Measurements from ENCODE around the gene NAPSA. TPM values are rescaled to one million over a fixed set of nuclear protein-coding genes. Genes with fewer than 3 reads are reported as not detected.

Gene NAPSA
- polyA plus RNA-seq, 3 donors from 2014 or later = 0.50 to 2.2 TPM; not detected in 1

DNA sequence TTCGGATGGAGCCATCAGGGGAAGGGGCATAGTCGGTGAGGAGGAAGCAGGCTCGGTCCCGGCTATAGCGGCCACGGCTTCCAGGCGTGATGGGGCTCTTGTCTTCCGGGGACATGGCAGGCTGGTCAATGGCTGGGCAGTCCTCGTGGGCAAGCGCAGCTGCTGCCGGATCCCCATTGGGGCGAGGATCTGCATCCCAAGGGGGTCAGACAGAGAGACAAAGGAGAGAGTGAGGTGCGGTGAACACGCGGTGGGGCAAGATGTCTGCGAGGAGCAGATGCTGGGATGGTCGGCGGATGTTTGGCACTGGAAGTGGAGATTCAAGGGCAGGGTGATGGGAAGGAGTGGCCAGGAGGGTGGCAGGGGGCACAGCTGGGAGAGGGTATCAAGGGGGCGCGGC, 44.8 kb downstream of the NAPSA start:
- no peaks in the 10 kb centered on the region for H3K4me1 Mint-ChIP-seq
- H3K27ac Mint-ChIP-seq = no peak overlapping the region
- H3K4me3 Mint-ChIP-seq = no peak overlapping the region
- H3K36me3 Mint-ChIP-seq = peaks cover 0 to 3% (median 0%) of the 10 kb centered on the region in 3 donors
- no peak for DNase-seq
- H3K9me3 Mint-ChIP-seq = peaks cover 0 to 9% (median 0%) of the 10 kb centered on the region in 6 donors
- H3K27me3 Mint-ChIP-seq (ENCODE audit: low read depth in 3 of 3) = peaks cover 9 to 24% (median 19%) of the 10 kb centered on the region in 3 donors

DNA sequence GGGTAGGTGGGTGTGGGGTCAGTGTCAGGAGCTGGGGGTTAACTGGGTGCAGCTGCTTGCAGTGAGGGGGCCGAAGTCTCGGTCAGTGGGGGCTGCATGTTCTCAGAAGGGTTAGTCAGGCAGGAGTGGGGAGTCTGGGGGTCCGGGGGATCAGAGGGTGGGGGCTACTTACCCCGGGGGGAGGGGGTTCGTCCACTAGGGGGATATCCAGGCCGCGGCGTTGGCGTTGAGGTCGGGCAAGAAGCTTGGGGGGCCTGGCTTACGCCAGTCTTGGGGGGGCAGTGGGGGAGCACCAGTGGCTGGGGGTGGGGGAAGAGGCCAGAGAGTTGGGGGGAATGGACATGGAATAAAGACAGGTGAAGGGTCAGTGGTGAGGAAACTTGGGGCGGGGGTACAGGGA, 45.4 kb downstream of the NAPSA start:
- no peak for DNase-seq
- Mint-ChIP-seq H3K4me3 (no peak overlapping the region), H3K27ac (no peak overlapping the region), H3K27me3 (ENCODE audit: low read depth in 3 of 3) (peaks cover 7 to 21% (median 19%) of the 10 kb centered on the region in 3 donors), H3K4me1 (no peaks in the 10 kb centered on the region), H3K9me3 (peaks cover 0 to 9% (median 0%) of the 10 kb centered on the region in 6 donors), H3K36me3 (peaks cover 0 to 3% (median 0%) of the 10 kb centered on the region in 3 donors)

GRCh38 chr19:50319156-50319555, 46.3 kb downstream of the NAPSA start:
- Mint-ChIP-seq H3K27ac (no peak overlapping the region), H3K27me3 (ENCODE audit: low read depth in 3 of 3) (peaks cover 7 to 20% (median 18%) of the 10 kb centered on the region in 3 donors), H3K4me3 (no peak overlapping the region), H3K4me1 (no peaks in the 10 kb centered on the region), H3K9me3 (peaks cover 0 to 9% (median 0%) of the 10 kb centered on the region in 6 donors), H3K36me3 (peaks cover 0 to 3% (median 0%) of the 10 kb centered on the region in 3 donors)
- DNase-seq = no peak

- H3K4me3 Mint-ChIP-seq = no peak overlapping the region
- H3K4me1 Mint-ChIP-seq = no peaks in the 10 kb centered on the region
- DNase-seq = no peak
- H3K36me3 Mint-ChIP-seq = peaks cover 0 to 3% (median 0%) of the 10 kb centered on the region in 3 donors
- H3K9me3 Mint-ChIP-seq = peaks cover 0 to 4% (median 0%) of the 10 kb centered on the region in 6 donors
- H3K27me3 Mint-ChIP-seq (ENCODE audit: low read depth in 3 of 3) = peaks cover 11 to 21% (median 20%) of the 10 kb centered on the region in 3 donors
- H3K27ac Mint-ChIP-seq = no peak overlapping the region
These were observed 47.0 kb downstream of the NAPSA start for GRCh38 chr19:50318438-50318837.

DNA sequence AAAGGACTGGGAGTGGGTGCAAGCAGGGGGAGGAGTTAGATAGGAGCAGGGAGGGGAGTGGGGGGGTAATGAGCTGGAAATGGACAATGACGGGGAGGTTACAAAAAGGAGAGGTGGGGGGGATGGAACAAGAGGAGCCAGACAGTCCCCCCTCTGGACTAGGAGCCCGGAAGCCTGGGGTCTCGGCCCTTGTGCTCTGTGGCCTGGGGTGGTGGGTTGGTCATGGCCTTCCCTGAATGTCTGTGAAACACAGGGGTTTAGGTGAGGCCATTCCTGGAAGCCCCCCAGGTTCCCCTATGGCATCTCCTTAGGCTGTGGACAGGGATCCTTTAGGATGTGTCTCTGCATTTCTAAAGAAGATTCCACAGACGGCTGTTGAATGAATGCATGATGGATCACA, 48.3 kb downstream of the NAPSA start:
- Mint-ChIP-seq H3K4me3 (no peak overlapping the region), H3K27ac (no peak overlapping the region), H3K9me3 (no peaks in the 10 kb centered on the region), H3K27me3 (ENCODE audit: low read depth in 3 of 3) (peaks cover 14 to 21% (median 16%) of the 10 kb centered on the region in 3 donors), H3K4me1 (no peaks in the 10 kb centered on the region), H3K36me3 (no peaks in the 10 kb centered on the region)
- no peak for DNase-seq

GRCh38 chr19:50315773-50316448, 49.5 kb downstream of the NAPSA start:
- no peak for DNase-seq
- Mint-ChIP-seq H3K27me3 (ENCODE audit: low read depth in 3 of 3) (peaks cover 12 to 29% (median 16%) of the 10 kb centered on the region in 3 donors), H3K4me3 (peak overlapping the region in 1 of 5 donors; percentile 18)

GRCh38 chr19:50314724-50315708, 50.4 kb downstream of the NAPSA start:
- Mint-ChIP-seq H3K4me3 (peak overlapping the region in 1 of 5 donors; percentile 77), H3K9me3 (no peaks in the 10 kb centered on the region), H3K27ac (no peak overlapping the region), H3K27me3 (ENCODE audit: low read depth in 3 of 3) (peaks cover 11 to 33% (median 17%) of the 10 kb centered on the region in 3 donors), H3K36me3 (no peaks in the 10 kb centered on the region), H3K4me1 (no peaks in the 10 kb centered on the region)
- no peak for DNase-seq

More at GRCh38 chr19:50315773-50316448, 49.5 kb downstream of the NAPSA start:
- H3K27ac Mint-ChIP-seq = no peak overlapping the region
- H3K4me1 Mint-ChIP-seq = no peaks in the 10 kb centered on the region
- H3K9me3 Mint-ChIP-seq = no peaks in the 10 kb centered on the region
- H3K36me3 Mint-ChIP-seq = no peaks in the 10 kb centered on the region

DNA sequence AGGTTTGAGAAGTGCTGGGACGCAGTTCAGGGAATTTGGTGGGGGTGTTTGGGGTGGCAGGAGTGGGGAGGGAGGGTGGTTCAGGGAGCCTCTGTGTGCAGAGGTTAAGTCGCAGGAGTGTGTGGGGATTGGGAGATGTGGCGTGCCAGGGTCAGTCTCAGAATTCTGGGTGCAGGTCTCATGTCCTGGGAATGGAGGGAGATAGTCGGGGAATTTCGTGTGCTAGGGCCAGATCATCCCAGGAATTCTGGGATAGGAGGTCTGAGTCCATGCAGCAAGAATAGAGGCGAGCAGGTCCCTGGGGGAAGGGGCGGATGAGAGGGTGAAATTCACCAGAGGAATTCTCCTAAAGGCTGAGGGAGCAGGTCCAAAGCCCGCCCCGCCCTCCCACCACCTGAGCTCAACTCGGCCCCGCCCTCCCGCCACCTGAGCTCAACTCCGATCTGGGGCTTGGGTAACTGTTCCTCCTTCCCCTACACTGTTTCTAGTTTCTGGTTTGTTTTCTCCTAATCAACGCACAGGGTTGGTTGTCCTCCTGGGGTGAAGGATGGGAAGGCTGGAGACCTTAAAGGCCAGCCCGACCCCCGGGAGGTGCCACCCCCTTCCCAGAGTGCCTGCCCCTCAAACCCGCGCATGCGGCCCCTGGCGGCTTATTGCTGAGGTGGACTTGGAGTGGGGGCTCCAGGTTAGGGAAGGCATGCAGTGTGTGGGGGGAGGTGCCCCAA, 51.5 kb downstream of the NAPSA start:
- Mint-ChIP-seq H3K27me3 (ENCODE audit: low read depth in 3 of 3) (peaks cover 8 to 33% (median 17%) of the 10 kb centered on the region in 3 donors), H3K27ac (no peak overlapping the region)

DNA sequence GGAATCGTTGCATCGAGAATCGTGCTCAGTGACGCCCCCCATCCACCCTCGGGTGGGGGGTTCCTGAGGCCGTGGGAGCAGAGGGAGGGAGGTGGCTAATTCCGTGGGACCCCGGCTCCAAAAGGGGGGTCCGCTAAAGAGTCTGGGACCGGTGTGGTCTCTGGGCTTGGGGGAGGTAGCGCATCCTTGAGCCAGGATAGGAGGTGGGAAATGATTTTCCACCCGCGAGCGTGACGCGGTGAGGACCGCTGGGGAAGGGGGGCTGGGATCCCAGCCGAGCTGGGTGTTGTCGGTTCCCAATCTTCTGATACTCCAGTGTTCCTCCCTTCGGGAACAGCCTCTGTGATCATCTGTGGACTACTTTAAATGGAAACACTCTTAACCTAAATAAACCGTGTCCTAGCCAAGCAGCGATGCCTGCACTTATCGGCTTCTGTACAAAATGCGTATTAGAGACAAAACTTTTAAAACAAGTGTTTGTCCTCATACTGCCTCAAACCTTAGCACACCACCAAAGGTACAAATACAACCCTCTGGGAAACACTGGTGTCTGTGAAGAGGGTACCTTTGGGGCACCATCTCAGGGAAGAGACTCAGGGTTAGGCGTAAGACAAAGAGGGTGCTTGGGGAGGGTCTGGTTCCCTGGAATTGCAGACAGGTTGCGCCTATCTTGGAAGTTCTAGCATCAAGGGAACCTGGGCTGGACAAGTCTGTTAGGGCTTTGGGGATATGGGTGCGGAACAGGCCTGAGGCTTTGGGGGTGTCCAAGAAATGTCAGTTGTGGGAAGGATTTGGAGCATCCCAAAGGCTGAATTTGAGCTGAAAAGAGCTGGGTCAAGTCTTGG, 52.2 kb downstream of the NAPSA start:
- no peaks in the 10 kb centered on the region for H3K36me3 Mint-ChIP-seq
- peaks cover 5 to 38% (median 20%) of the 10 kb centered on the region in 3 donors for H3K27me3 Mint-ChIP-seq (ENCODE audit: low read depth in 3 of 3)
- H3K27ac Mint-ChIP-seq = no peak overlapping the region
- H3K4me1 Mint-ChIP-seq = no peaks in the 10 kb centered on the region
- no peaks in the 10 kb centered on the region for H3K9me3 Mint-ChIP-seq
- H3K4me3 Mint-ChIP-seq = no peak overlapping the region
- DNase-seq = no peak

More for the DNA sequence above, 51.5 kb downstream of the NAPSA start:
- H3K4me1 Mint-ChIP-seq = no peaks in the 10 kb centered on the region
- no peaks in the 10 kb centered on the region for H3K36me3 Mint-ChIP-seq
- no peaks in the 10 kb centered on the region for H3K9me3 Mint-ChIP-seq
- H3K4me3 Mint-ChIP-seq = no peak overlapping the region
- no peak for DNase-seq

DNA sequence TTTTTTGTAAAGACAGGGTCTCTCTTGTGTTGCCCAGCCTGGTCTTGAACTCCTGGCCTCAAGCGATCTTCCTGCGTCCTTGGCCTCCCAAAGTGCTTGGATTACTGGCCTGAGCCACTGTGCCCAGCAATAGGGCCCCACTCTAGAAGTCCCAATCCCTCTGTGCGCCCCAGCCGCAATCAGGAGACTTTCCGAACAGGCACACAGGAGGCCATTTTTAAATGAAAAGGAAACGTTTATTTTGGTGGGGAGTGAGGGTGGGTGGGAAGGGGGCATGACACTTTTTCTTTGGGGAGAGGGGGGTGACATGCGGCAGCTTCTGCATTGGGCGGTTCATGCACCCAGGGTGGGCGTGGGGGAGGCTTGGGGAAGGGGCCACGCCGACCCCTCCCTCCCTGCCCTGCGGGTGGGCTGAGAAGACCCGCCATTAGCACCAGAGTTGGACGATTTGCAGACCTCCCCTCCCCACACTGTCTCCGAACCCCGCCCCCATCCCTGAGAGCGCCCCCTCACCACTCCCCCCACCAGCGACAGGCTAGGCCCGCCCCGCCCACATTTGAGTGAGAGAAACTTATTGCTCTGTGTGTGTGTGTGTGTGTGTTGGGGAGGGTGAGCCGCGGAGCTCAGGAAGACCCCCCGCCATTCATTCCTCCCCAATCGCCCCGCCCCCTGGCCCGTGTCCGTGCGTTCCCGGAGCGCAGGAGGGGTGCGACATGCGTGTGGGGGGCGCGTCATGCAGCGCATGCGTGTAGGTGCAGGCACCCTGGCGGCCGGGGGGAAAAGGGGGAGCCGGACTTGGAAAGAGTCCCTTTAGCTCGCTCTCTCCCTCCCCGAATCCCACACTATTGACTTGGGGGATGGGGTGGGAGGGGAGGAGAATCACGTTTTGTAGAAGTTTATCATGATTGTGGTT, 53.5 kb downstream of the NAPSA start:
- no peak for DNase-seq
- Mint-ChIP-seq H3K4me1 (no peaks in the 10 kb centered on the region), H3K36me3 (no peaks in the 10 kb centered on the region), H3K27me3 (ENCODE audit: low read depth in 3 of 3) (peaks cover 5 to 40% (median 17%) of the 10 kb centered on the region in 3 donors), H3K4me3 (no peak overlapping the region), H3K27ac (no peak overlapping the region), H3K9me3 (no peaks in the 10 kb centered on the region)

DNA sequence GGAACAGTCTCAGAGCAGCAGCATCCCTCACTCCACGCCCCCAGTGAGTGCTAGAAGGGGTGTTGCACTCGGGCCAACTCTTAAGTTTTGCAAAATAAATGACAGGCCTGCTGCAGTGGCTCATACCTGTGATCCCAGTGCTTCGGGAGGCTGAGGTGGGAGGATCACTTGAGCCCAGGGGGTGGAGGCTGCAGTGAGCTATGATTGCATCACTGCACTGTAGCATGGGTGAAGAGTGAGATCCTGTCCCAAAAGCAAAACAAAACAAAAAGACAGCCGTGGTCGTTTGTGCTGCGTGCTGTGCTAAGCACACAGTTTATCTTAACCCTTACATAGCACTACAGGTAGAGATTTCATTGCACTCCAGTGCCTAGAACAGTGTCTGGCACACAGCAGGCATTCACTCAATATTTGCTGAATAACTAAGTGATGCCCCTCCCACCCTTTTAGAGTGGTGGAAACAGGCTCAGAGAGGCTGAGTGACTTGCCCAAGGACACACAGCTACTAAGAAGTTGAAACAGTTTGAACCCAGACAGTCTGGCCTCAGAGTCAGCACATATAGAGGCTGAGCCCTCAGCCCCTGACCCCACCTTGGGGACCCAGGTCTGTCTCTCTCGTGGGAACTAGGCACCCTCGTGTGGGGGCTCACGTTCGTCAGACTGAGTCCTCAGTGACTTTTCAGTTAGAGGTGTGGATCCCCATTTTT, 54.5 kb downstream of the NAPSA start:
- Mint-ChIP-seq H3K36me3 (no peaks in the 10 kb centered on the region), H3K27me3 (ENCODE audit: low read depth in 3 of 3) (peaks cover 5 to 37% (median 17%) of the 10 kb centered on the region in 3 donors), H3K9me3 (no peaks in the 10 kb centered on the region), H3K4me3 (no peak overlapping the region), H3K27ac (no peak overlapping the region), H3K4me1 (no peaks in the 10 kb centered on the region)
- no peak for DNase-seq
